HG02642 (cell line): ENCODE data around the gene SWT1.
"Not testable (repeated sequence)": the region's sequence is repeated elsewhere in the genome, so short reads cannot be mapped to it uniquely, and the experiment has no call there.

Experiments used
- ATAC-seq: cut with Tn5 transposase; IDR thresholded peaks from one replicate; pipeline ENCODE4 v1.9.1; 2021; ENCODE audit warnings: mild to moderate bottlenecking; ENCODE audit not compliant: unreplicated experiment, poor library complexity

Gene SWT1

GRCh38 chr1:185244015-185244747 lies 87.2 kb downstream of the SWT1 start:
- ATAC-seq, result no peak

- no peak for ATAC-seq
Measured at GRCh38 chr1:185245466-185245865, 88.5 kb downstream of the SWT1 start.

DNA sequence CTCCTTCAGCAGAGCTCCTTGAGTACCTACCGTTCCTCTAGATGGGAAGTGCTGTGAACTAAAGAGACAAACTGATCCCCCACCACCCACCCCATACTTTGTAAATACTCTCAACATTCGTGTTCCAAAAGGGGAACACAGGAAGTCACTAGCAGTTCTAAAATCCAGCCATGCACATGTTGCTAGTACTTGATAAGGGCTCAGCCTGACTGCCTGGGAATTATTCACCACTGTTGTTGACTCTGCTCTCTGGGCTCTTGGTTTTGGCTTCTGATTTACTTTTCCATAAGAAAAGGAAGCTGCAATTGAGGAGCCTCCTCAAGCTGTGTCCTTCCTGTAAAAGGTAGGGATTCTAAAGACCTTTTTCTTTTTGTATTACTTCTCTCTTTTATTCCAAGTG lies 92.6 kb downstream of the SWT1 start:
- no peak for ATAC-seq

- no peak for ATAC-seq
Measured at GRCh38 chr1:185250063-185250462, 93.1 kb downstream of the SWT1 start.

GRCh38 chr1:185251928-185252327 lies 95.0 kb downstream of the SWT1 start:
- not testable (repeated sequence) for ATAC-seq

DNA sequence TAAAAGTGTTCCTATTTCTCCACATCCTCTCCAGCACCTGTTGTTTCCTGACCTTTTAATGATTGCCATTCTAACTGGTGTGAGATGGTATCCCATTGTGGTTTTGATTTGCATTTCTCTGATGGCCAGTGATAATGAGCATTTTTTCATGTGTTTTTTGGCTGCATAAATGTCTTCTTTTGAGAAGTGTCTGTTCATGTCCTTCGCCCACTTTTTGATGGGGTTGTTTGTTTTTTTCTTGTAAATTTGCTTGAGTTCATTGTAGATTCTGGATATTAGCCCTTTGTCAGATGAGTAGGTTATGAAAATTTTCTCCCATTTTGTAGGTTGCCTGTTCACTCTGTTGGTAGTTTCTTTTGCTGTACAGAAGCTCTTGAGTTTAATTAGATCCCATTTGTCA lies 95.4 kb downstream of the SWT1 start:
- ATAC-seq, result not testable (repeated sequence)

- ATAC-seq, result not testable (repeated sequence)
Measured at GRCh38 chr1:185255595-185255994, 98.6 kb downstream of the SWT1 start.

DNA sequence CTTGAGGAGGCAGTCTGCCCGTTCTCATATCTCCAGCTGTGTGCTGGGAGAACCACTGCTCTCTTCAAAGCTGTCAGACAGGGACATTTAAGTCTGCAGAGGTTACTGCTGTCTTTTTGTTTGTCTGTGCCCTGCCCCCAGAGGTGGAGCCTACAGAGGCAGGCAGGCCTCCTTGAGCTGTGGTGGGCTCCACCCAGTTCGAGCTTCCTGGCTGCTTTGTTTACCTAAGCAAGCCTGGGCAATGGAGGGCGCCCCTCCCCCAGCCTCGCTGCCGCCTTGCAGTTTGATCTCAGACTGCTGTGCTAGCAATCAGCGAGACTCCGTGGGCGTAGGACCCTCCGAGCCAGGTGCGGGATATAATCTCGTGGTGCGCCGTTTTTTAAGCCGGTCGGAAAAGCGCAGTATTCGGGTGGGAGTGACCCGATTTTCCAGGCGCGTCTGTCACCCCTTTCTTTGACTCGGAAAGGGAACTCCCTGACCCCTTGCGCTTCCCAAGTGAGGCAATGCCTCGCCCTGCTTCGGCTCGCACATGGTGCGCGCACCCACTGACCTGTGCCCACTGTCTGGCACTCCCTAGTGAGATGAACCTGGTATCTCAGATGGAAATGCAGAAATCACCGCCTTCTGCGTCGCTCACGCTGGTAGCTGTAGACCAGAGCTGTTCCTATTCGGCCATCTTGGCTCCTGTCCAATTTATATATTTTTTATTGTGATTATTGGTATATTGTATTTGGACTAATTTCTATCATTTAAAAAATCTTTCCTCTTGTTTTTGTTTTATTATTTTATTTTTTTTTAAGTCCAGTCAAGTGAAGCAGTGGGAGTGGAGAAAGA lies 100.4 kb downstream of the SWT1 start:
- not testable (repeated sequence) for ATAC-seq

DNA sequence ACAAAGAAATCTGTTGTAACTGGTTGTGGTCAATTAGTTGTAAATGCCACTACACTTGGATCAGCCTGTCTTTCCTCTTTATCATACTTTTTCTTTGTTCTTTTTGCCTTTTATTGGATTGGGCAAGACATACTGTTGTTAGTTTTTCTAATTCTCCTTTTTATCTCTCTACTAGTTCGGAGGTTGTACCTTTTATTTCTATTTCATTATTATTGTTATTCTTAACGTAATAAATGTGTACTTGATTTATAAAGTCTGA lies 100.9 kb downstream of the SWT1 start:
- ATAC-seq, result no peak

DNA sequence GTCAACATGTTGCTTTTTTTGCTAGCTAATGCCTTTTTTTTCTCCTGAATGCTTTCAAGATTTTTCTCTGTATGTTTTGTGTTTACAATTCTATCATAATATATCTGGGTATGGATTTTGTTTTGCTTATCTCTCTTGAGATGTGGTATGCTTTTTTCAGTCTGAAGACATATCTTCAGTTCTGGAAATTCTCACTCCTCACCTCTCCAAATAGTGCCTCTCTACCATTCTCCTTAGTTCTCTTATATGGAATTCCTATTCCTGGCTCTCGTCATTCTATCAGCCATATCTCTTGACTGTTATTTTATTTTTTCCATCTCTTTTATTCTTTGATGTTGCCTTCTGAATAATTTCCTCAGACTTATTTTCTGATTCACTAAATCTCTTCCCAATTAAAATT lies 101.7 kb downstream of the SWT1 start:
- no peak for ATAC-seq

- ATAC-seq, result no peak
Measured at GRCh38 chr1:185260611-185261010, 103.6 kb downstream of the SWT1 start.

DNA sequence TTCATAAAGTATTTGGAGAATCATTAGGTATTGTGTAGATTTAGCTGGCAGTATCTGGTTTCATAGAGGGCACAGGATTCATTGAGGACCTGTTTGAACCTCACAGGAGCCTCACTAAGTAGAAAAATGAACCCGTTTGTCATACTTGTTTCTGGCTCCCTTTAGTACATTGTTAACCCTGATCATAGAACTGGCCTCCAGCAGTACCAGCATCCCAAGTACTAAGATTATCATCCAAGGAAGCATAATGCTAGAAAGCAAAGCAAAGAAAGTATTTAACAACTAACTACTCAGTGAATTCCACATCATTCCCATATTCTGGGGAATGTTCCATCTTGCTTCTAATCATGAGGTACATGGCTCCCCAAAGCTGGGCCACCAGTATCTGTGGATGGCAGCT lies 105.2 kb downstream of the SWT1 start:
- ATAC-seq, result no peak

DNA sequence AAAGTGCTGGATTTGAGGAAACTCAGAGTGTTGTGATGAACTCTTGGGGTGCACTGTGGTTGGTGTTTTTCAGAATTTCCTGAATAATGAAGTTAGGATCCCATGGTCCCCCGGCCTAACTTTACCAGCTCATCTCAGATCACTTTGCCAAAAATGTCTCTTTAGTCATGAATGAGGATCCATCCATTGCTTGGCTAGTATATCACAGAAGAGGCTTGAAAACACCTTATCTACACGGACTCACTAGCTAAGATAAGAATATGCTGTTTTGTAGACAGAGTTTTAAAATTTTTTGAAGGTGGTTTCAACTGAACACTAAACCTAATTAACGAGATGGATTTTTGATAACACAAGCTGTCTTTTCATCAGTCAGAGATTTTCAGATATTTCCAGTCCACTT lies 106.3 kb downstream of the SWT1 start:
- no peak for ATAC-seq

DNA sequence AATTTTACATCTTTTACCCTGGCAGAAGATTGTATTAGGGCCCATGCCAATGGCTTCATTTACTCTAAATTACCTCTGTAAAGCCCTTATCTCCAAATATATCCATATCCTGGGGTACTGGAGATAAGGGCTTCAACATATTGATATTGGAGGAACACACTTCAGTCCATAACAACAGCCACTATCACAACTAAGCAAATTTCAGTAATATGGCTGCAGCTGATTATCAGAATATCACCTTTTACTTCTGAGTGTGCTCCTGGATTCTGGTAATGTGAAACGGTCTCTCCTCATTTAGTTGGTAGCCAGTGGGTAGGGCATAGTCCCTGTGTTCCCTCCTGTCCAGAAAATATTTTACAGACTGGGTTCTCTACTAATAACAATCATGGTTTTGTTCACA lies 106.8 kb downstream of the SWT1 start:
- ATAC-seq, result no peak

DNA sequence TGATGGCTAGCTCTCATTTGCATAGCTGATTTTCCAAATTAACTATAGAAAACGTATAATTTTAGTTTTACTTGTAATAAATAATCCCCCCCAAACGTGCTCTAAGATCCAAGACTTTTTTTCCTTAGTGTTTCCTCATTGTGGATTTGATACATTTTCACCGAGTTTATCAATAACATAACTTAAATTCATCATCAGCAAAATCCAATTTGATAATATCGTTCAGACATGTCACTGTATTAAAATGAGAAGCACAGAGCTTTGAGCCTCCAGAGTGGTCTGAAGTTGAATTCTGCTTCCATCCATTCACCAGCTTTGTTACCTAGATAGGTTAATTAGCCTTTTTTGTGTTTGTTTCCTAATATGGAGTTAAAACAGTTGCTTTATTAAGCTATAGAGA lies 108.3 kb downstream of the SWT1 start:
- ATAC-seq, result no peak

GRCh38 chr1:185267301-185267700 lies 110.3 kb downstream of the SWT1 start:
- ATAC-seq, result no peak

GRCh38 chr1:185267701-185268100 lies 110.7 kb downstream of the SWT1 start:
- ATAC-seq, result no peak

DNA sequence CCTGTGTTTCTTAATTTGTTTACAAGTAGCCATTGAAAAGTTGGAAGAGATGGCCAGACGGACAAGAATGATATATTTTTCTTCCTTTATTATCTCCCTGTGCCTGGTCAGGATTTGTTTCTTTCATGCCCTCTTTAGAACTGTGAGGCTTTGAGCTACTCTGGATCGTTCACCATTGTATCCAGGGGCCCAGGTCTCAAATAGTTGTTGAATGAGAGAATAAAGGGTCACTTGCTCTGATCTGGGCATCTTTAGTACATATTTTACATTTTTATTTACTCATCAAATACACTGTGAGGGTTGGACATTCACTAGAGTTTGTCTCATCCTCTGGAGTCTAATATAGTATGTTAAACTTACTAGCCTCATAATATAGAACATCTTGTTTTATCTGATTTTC lies 111.4 kb downstream of the SWT1 start:
- ATAC-seq, result no peak

- no peak for ATAC-seq
Measured at GRCh38 chr1:185271921-185272320, 115.0 kb downstream of the SWT1 start.

DNA sequence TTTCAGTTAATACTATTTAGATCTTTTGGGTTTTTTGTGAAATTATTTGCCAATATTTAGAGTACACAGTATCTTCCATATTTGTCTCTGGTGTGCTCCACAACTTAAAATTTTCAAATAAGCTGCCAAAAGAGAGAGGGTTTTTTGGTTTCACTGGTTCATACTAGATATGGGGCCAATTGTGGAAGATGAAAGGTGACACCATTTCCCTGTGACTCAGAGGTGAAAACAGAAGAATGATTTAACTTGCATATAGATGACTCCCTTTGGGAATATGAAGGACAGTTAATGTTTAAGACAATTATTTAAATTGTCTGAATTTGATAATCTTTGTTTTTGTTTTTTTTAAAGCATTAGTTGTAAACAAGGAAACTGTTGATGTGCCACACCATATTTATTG lies 122.6 kb downstream of the SWT1 start:
- no peak for ATAC-seq

GRCh38 chr1:185280589-185280988 lies 123.6 kb downstream of the SWT1 start:
- ATAC-seq, result no peak

GRCh38 chr1:185281245-185281644 lies 124.3 kb downstream of the SWT1 start:
- ATAC-seq, result peak; percentile 93
